NCI-H774 (cell line): ENCODE results near the gene ISY1.

ENCODE experiments used
- DNase-seq: peaks from one replicate; lab custom pipeline; 2025; lab: John Stamatoyannopoulos, UW

The ISY1 gene

DNA sequence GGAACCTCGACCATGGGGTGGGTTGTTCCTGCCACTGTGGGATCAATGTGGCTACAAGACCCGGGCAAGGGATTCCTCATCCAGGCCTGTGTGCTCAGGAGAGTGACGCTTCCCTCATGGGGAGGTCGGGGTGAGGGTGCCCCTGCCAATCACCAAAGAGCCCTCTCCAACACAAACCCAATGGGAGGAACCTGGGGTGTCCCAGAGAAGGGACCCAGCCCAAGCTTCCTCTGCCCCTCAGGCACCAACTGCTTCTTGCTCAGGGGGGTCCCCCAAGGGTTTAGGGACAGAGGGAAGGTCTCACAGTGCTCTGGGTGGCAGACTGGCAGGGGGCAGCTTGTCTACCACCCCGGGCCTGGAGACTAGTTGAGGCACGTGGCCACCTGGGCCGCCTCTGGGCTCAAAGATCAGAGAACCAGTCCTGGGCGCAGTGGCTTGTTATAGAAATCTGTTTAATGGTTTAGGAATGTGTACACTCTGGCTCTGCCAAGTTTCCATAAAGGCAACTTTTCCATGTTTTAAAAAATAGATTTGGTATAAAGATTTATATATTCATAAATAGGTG, 73.6 kb downstream of the ISY1 start:
- no peak for DNase-seq

DNA sequence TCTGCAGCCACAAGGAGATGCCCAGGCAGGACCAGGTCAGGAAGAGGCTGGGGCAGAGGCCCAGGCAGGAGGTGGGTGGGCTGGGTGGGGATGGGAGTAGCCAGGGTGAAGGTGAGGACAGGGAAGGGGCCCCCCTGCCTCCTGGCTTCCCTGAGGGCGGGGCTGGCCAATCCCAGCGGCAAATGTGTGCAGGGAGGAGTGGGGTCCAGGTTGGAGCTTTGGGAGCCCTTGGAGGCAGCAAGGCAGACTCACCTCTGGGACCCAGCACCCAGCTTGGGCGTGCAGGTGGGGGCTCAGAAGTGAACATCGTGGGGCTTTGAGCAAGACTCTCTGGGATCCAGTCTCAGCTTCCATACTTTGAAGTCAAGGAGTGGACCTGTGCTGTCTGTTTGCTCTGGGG, 75.0 kb downstream of the ISY1 start:
- DNase-seq, result no peak

DNA sequence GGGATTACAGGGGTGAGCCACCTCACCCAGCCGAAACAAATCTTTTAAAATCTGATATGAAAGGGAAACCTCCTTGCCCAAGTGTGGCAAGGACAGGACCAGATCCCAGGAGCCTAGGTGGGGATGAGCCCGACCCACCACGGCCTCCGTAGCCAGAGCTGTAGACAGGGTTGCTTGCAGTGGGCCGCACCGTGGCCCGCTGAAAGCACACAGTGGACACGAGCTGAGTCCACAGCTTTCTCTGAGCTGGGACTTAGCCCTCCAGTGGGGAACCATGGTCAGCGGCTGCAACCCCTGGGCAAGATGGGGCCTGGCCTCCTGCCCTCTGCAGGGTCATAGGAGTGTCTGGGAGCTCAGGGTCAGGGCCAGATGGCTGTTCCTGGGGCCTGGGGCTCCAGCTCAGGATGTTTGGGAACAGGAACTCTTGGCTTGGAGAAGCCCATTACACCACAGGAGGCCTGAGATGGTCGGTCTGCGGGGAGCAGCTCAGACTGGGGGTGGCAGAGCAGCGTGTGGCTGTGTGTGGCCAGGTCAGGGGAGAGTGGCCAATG, 75.6 kb downstream of the ISY1 start:
- DNase-seq, result no peak

DNA sequence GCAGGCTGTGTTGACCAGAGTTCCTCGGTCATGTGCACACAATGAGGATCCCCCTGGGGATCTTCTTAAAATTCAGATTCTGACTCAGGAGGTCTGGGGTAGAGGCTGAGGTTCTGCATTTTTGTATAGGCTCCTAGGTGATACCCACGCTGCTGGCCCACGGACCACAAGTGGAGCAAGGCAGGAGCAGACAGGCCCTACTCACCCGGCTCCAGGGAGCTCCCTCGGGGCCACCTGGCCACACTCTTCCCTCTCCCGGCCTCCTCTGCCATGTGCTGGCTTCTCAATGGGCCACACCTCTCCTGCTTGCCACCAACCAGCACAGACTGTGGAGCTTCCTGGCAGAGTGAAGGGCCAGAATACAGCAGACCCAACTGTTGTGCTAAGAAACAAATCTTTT, 76.4 kb downstream of the ISY1 start:
- no peak for DNase-seq

DNA sequence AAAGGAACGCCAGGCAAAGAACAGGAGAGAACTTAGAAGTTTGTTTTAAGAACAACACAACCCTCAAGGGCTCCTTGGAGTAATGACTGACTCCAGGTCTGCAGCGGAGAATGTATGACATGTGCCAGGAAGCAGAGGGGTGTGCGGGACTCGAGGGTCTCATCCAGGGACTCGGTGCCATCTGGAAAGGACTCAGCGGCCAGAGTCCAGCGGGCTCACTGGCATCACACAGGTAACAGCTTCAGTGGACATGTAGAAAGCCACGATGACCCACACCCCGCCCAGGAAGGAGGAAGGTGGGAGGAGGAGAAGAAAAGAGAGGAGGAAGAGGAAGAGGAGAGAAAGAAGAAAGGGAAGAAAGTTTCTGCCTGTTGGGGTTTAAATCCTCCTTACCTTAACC, 78.8 kb downstream of the ISY1 start:
- DNase-seq, result no peak

DNA sequence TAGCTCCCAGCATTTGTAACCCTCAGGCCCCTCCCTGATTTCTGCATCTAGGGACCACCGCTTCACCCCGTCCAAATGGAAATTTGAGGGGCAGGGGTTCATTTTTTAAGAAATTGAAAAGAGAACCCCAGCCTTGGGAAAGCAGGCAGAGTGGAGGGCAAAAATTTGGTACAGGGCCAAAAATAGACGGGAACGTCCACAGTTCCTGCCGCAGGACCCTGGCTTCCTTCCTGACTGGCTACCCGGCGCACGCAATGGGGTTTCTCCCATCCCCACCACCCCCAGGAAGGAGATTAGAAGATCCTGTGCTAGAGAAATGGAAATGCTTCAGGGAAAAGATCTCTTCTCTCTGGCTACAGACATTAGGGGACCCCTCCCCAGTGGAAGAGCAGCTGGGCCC, 79.4 kb downstream of the ISY1 start:
- DNase-seq, result no peak

DNA sequence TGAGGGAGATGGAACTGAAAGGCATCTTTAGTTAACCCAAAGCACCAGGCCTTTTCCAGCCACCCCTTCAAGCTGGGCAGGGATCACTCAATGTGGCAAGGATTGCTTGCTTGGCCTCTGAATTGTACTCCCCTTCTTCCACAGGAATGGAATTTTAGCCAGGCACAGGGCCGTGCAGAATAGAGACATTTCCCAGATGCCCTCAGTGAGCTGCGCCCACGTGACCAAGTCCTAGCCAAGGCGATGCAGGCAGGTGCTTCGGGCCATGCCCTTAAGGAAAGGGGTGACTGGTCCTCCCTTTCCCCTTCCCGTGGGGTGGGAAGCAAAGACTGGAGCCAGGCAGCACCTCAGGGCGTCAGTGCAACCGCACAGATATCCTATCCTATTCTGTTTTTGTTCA, 82.4 kb downstream of the ISY1 start:
- no peak for DNase-seq
